HG02678 (cell line): ENCODE measurements around the gene OR10K2.

Experiments
- ATAC-seq: cut with Tn5 transposase; IDR thresholded peaks from one replicate; pipeline ENCODE4 v1.9.1; 2021; ENCODE audit warnings: mild to moderate bottlenecking, moderate library complexity; ENCODE audit not compliant: unreplicated experiment

Gene OR10K2

DNA sequence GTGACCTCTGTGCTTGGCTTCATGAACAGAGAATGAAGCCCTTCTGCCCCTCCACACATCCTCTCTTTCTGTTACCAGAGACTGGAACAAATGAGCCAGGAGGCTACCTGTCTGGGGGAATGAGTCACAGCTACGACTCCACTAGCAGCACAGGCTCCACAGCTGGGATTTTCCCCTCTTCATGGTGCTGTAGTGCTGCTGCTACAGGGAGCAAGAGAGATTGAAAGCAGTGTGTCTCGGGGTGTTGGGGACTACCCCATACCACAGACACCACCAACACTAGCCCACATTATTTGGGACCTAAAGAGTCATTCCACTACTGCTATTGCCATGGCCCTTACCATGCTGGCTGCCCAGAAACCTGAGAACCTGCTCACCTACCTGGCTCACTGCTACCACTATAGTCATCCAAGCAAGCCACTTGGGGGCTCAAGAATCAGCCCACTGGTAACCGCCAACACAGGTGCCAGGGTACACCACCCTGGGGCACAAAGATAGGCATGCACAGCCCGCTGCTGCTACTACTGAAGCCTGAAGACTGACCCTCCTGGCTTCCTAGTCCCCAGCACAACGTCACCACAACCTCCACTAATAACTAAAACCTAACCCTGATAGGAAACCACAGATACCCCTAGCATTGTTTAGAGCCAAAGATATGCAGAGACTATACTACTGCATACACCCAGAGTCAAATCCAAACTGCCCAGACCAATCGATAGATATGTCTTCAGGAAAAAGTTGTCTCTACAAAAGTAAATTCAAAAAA is 54.7 kb downstream of the OR10K2 start:
- peak; percentile 92 for ATAC-seq
